Lung (tissue), 12 donors: ENCODE results near the gene RXFP4. TPM values are rescaled to one million over a fixed set of nuclear protein-coding genes. Genes with fewer than 3 reads are reported as not detected.

Experiments
- ATAC-seq: fragments of 200-7000 bp; cut with Tn5 transposase; one replicate; pipeline ENCODE4 v1.9.1; 2020; ENCODE audit warnings: moderate number of reproducible peaks; ENCODE audit not compliant: insufficient read depth, low FRiP score
- DNase-seq, 3 donors: peaks; one replicate each; pipeline ENCODE4 v3.0.0-alpha.2; 2013 to 2017
- H3K27ac ChIP-seq, 2 donors: one replicate each; pipeline ENCODE4 v1.5.1; 2013; ENCODE audit warnings: mild to moderate bottlenecking in 2 of 2, moderate library complexity in 2 of 2, control low read depth in 1 of 2, inconsistent platforms in 1 of 2, low read depth in 1 of 2, low read length in 1 of 2
- H3K27me3 ChIP-seq, 3 donors: one replicate each; pipeline ENCODE4 v1.5.1; 2013; ENCODE audit warnings: low read length in 2 of 3; ENCODE audit not compliant: control insufficient read depth in 3 of 3, insufficient read depth in 3 of 3
- H3K36me3 ChIP-seq, 4 donors: one replicate each; pipeline ENCODE4 v1.5.1; 2013; ENCODE audit warnings: low read length in 4 of 4, mild to moderate bottlenecking in 1 of 4, moderate library complexity in 1 of 4; ENCODE audit not compliant: control insufficient read depth in 4 of 4, insufficient read depth in 4 of 4
- H3K4me1 ChIP-seq, 5 donors: one replicate each; pipeline ENCODE4 v1.5.1; 2013; ENCODE audit warnings: low read length in 5 of 5, mild to moderate bottlenecking in 2 of 5, moderate library complexity in 1 of 5; ENCODE audit not compliant: control insufficient read depth in 5 of 5, insufficient read depth in 5 of 5
- H3K4me3 ChIP-seq: one replicate; pipeline ENCODE4 v1.5.1; 2013; ENCODE audit warnings: mild to moderate bottlenecking, control low read depth, moderate library complexity
- H3K9ac ChIP-seq, 2 donors: one replicate each; pipeline ENCODE4 v1.5.1; 2013; ENCODE audit warnings: low read length in 2 of 2, control low read depth in 1 of 2; ENCODE audit not compliant: insufficient read depth in 1 of 2
- H3K9me3 ChIP-seq, 4 donors: one replicate each; pipeline ENCODE4 v1.5.1; 2013; ENCODE audit warnings: low read length in 3 of 4, mild to moderate bottlenecking in 1 of 4, moderate library complexity in 1 of 4; ENCODE audit not compliant: control insufficient read depth in 4 of 4, insufficient read depth in 3 of 4
- CTCF ChIP-seq: IDR thresholded peaks from 2 replicates; pipeline ENCODE4 v1.5.1; 2012; ENCODE audit warnings: mild to moderate bottlenecking; ENCODE audit errors: control extremely low read depth, extremely low read depth
- WGBS, 2 donors: extraction: QIAGEN DNeasy Blood & Tissue Kit; methylation state at CpG; one replicate each; pipeline ENCODE4 v1.1.7; 2013; 5-methylcytosine and 5-hydroxymethylcytosine counted together
- polyA plus RNA-seq, 2 donors: library from polyadenylated mRNA; stranded (reverse); fragments of 200-250 nt; gene quantifications; one replicate each; pipeline ENCODE4 v1.2.1, GENCODE V29; 2013
- total RNA-seq, 2 donors: library from RNA; depleted of rRNA in 1 of 2; stranded (reverse); fragments of >200 nt in 1 of 2; gene quantifications; one replicate each; pipeline ENCODE4 v1.2.1, GENCODE V29; 2014 to 2021
- donor health status: control.
- donor health status: control.
- donor health status: Bipolar disorder and iron deficiency.
- donor health status: healthy.
- donor health status: DM: yes; HTN: yes; CAD: no.

Gene RXFP4
- total and polyA plus RNA-seq, 4 donors = 0.05 to 0.20 TPM; not detected in 2

DNA sequence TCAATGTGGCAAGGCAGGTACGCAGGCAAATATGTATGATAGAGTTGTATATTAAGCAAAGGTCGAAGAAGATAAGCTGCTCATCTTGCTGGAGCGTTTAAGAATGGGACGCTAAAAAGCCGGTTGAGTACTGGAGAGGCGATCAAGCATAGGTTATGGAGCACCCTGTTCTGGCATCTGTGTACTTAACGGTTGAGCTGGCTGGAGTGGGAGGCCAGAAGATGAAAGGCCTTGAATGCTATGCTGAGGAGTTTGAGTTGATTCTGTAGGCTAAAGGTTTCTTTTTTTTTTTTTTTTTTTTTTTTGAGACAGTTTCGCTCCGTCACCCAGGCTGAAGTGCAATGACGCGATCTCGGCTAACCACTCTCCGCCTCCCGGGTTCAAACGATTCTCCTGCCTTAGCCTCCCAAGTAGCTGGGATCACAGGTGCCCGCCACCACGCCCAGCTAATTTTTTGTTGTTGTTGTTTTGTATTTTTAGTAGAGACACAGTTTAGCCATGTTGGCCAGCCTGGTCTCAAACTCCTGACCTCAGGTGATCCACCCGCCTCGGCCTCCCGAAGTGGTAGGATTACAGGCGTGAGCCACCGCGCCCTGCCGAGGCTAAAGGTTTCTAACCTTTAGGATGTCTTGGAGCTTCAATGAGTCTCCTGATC lies 6.4 kb upstream of the RXFP4 start:
- ATAC-seq (no peak), DNase-seq (peak; percentile 38 to 52 (median 49))
- Histone ChIP-seq H3K9me3 (no peaks in the 10 kb centered on the region), H3K27ac (peak overlapping the region; percentile 88), H3K36me3 (peaks cover 5 to 20% (median 12%) of the 10 kb centered on the region in 4 donors), H3K4me1 (peaks cover 8 to 33% (median 11%) of the 10 kb centered on the region in 5 donors), H3K9ac (peak overlapping the region; percentile 33 to 79), H3K27me3 (no peaks in the 10 kb centered on the region), H3K4me3 (peak overlapping the region; percentile 28)
- 70 to 85% methylated on average over 24 of the region's 24 CpGs for WGBS, 2 donors
- TF ChIP-seq CTCF = no peak

- H3K27me3 ChIP-seq = no peaks in the 10 kb centered on the region
- 0 to 2% methylated on average over 1 of the region's 1 CpG for WGBS, 2 donors
- H3K9ac ChIP-seq = no peak overlapping the region
- H3K36me3 ChIP-seq = peaks cover 0 to 8% (median 0%) of the 10 kb centered on the region in 4 donors
- H3K4me3 ChIP-seq = no peak overlapping the region
- peaks cover 0 to 35% (median 13%) of the 10 kb centered on the region in 5 donors for H3K4me1 ChIP-seq
- H3K9me3 ChIP-seq = no peaks in the 10 kb centered on the region
- no peak for ATAC-seq
- peak; percentile 63 for TF ChIP-seq CTCF
- peak; percentile 48 to 86 (median 79) for DNase-seq
- H3K27ac ChIP-seq = no peak overlapping the region
Measured at GRCh38 chr1:155938220-155938627, 3.2 kb upstream of the RXFP4 start.

DNA sequence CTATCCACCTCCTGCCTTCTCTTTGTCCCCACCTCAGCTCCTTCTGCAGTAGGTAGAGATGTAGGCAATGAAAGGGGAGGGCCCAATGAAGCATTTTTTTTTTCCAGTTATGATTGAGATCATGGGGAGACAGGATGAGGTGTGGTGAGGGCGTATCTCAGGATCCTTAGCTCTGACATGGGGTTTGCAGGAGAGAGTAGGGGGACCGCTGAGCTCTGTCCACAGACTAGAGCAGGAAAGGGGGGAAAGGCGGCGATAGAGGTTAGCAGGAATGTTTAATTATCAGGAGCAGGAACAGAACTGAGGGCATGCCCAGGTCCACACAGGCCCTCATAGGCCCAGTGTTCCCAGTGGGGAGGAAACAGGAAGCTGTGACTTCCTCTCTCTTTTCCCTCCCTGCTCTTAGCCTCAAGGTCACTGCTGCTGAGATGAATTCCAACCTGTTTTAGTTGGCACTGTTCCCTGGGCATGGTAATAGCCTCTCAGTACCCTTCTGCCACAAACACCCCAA lies 901 bp upstream of the RXFP4 start:
- peak overlapping the region in 1 of 2 donors; percentile 3 for H3K9ac ChIP-seq
- ATAC-seq (no peak), DNase-seq (peak; percentile 32 to 72 (median 54))
- WGBS, 2 donors = 20 to 25% methylated on average over 4 of the region's 4 CpGs
- no peaks in the 10 kb centered on the region for H3K36me3 ChIP-seq
- peaks cover 0 to 26% (median 17%) of the 10 kb centered on the region in 5 donors for H3K4me1 ChIP-seq
- H3K27me3 ChIP-seq = no peaks in the 10 kb centered on the region
- no peak overlapping the region for H3K4me3 ChIP-seq
- H3K9me3 ChIP-seq = no peaks in the 10 kb centered on the region
- peak overlapping the region; percentile 62 to 80 for H3K27ac ChIP-seq
- TF ChIP-seq CTCF = no peak
